ENCODE data around the gene MYO7B. TPM values are rescaled to one million over a fixed set of nuclear protein-coding genes. Genes with fewer than 3 reads are reported as not detected.
A peak's percentile ranks its signal among the peaks of the same experiment; 100 is the strongest.

Gene MYO7B
- total RNA-seq, 1 donor from 2014 or later = 0.02 TPM

DNA sequence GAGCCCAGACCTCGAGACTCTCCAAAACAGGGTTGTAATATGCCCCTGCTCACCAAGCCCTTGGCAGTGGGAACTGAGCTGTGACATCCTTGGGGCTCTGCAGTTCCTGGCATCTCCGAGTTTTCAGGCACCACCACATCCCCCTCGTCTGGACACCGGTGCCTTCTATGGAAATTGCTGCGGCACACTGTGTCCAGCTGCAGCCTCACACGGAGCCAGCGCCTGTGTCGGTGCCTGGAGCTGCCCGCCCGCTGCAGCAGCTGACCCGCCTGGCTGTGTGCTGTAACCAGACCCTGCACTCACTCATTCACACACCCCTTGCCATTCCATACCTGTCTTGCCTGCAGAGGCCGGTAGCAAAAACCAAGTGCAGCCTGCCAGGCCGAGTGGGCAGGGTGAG is 21.0 kb upstream of the MYO7B start:
- Mint-ChIP-seq H3K4me3 (ENCODE audit: unreplicated experiment) (no peak overlapping the region), H3K27ac (ENCODE audit: unreplicated experiment) (peak overlapping the region; percentile 49), H3K4me1 (ENCODE audit: low read depth) (peaks cover 77% of the 10 kb centered on the region), H3K27me3 (ENCODE audit: low read depth) (no peaks in the 10 kb centered on the region), H3K9me3 (ENCODE audit: low read depth) (no peaks in the 10 kb centered on the region), H3K36me3 (ENCODE audit: low read depth) (peaks cover 14% of the 10 kb centered on the region)
- DNase-seq (ENCODE audit: low spot score) = no peak
- no peak for TF ChIP-seq CTCF (IDR thresholded peaks at IDR 0.05)

- no peak for DNase-seq (ENCODE audit: low spot score)
- H3K27me3 Mint-ChIP-seq (ENCODE audit: low read depth) = no peaks in the 10 kb centered on the region
- H3K36me3 Mint-ChIP-seq (ENCODE audit: low read depth) = peaks cover 14% of the 10 kb centered on the region
- no peaks in the 10 kb centered on the region for H3K9me3 Mint-ChIP-seq (ENCODE audit: low read depth)
- no peak for TF ChIP-seq CTCF (IDR thresholded peaks at IDR 0.05)
- peaks cover 67% of the 10 kb centered on the region for H3K4me1 Mint-ChIP-seq (ENCODE audit: low read depth)
- no peak overlapping the region for H3K4me3 Mint-ChIP-seq (ENCODE audit: unreplicated experiment)
- peak overlapping the region; percentile 58 for H3K27ac Mint-ChIP-seq (ENCODE audit: unreplicated experiment)
Measured at GRCh38 chr2:127515383-127515915, 20.0 kb upstream of the MYO7B start.

GRCh38 chr2:127516041-127516762 is 19.3 kb upstream of the MYO7B start:
- no peaks in the 10 kb centered on the region for H3K27me3 Mint-ChIP-seq (ENCODE audit: low read depth)
- no peaks in the 10 kb centered on the region for H3K9me3 Mint-ChIP-seq (ENCODE audit: low read depth)
- TF ChIP-seq CTCF (IDR thresholded peaks at IDR 0.05) = no peak
- peaks cover 15% of the 10 kb centered on the region for H3K36me3 Mint-ChIP-seq (ENCODE audit: low read depth)
- H3K4me1 Mint-ChIP-seq (ENCODE audit: low read depth) = peaks cover 61% of the 10 kb centered on the region
- H3K4me3 Mint-ChIP-seq (ENCODE audit: unreplicated experiment) = no peak overlapping the region
- no peak for DNase-seq (ENCODE audit: low spot score)
- peak overlapping the region; percentile 58 for H3K27ac Mint-ChIP-seq (ENCODE audit: unreplicated experiment)

DNA sequence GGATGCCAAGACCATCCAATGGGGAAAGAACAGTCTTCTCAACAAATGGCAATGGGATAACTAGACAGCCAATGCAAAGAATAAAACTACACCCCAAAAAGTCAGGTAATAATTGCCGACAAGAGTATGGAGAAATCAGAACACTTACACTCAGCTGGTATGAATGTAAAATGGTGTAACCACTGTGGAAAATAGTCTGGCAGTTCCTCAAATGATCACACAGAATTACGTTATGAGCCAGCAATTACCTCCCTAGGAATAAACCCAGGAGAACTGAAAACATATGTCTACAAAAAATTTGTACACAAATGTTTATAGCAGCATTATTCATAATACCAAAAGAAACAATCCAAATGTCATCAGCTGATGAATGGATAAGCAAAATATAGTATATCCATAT is 18.0 kb upstream of the MYO7B start:
- H3K27ac Mint-ChIP-seq (ENCODE audit: unreplicated experiment) = no peak overlapping the region
- H3K9me3 Mint-ChIP-seq (ENCODE audit: low read depth) = no peaks in the 10 kb centered on the region
- peaks cover 20% of the 10 kb centered on the region for H3K36me3 Mint-ChIP-seq (ENCODE audit: low read depth)
- DNase-seq (ENCODE audit: low spot score) = no peak
- H3K4me1 Mint-ChIP-seq (ENCODE audit: low read depth) = peaks cover 49% of the 10 kb centered on the region
- no peaks in the 10 kb centered on the region for H3K27me3 Mint-ChIP-seq (ENCODE audit: low read depth)
- H3K4me3 Mint-ChIP-seq (ENCODE audit: unreplicated experiment) = no peak overlapping the region
- TF ChIP-seq CTCF (IDR thresholded peaks at IDR 0.05) = no peak

- no peaks in the 10 kb centered on the region for H3K9me3 Mint-ChIP-seq (ENCODE audit: low read depth)
- H3K36me3 Mint-ChIP-seq (ENCODE audit: low read depth) = peaks cover 16% of the 10 kb centered on the region
- H3K27ac Mint-ChIP-seq (ENCODE audit: unreplicated experiment) = no peak overlapping the region
- DNase-seq (ENCODE audit: low spot score) = no peak
- no peaks in the 10 kb centered on the region for H3K27me3 Mint-ChIP-seq (ENCODE audit: low read depth)
- TF ChIP-seq CTCF (IDR thresholded peaks at IDR 0.05) = no peak
- H3K4me1 Mint-ChIP-seq (ENCODE audit: low read depth) = peaks cover 37% of the 10 kb centered on the region
- no peak overlapping the region for H3K4me3 Mint-ChIP-seq (ENCODE audit: unreplicated experiment)
Measured at GRCh38 chr2:127520424-127520823, 15.1 kb upstream of the MYO7B start.

Data from chondrocyte (in vitro differentiated cells).